ENCODE results near the gene TMEM255A.

GRCh38 chrX:120297923-120298322 lies 13.3 kb downstream of the TMEM255A start:
- TF ChIP-seq POLR2AphosphoS5 (IDR thresholded peaks at IDR 0.05) (no peak), CTCF (IDR thresholded peaks at IDR 0.05) (no peak)
